Measurements from ENCODE around the gene UBASH3B.
A peak's percentile ranks its signal among the peaks of the same experiment; 100 is the strongest.
"Not testable (repeated sequence)": the region's sequence is repeated elsewhere in the genome, so short reads cannot be mapped to it uniquely, and the experiment has no call there.

UBASH3B gene

DNA sequence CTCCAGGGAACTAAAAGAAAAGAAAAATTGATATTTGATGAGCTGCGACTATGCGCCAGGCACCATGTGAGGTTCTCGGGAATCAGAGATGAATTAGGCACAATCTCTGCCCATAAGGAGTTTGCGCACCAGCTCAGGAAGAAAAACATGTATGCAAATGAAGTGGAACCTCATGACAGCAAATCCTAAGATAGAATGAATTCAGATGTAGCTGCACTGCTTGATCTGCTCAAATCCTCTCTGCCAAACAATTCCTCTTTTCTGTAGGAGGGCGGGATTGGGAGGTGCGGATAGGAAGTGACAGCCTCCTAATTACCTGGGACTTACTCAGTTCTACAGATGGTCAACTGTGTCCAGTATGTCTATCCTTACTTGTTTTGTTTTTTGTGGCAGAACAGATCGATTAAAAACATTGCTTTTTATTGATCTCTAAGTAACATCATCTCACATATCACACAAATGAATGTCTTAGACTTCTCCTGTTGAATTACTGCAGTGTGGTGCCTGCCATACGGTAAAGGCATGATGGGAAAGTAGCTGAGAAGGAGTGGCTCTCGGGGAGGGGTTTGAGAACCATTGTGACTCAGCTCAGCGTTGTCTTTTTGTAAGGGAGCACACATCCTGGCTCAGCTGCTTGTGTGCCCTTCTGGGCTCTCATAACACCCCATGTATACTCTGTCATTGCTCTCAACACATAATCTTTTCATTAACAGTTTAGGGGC lies 196.7 kb downstream of the UBASH3B start:
- peak overlapping the region; percentile 81 to 98 for H3K27ac Mint-ChIP-seq
- H3K36me3 Mint-ChIP-seq (ENCODE audit: insufficient read depth) = peaks cover 52% of the 10 kb centered on the region
- H3K4me3 Mint-ChIP-seq = peak overlapping the region; percentile 62 to 69

DNA sequence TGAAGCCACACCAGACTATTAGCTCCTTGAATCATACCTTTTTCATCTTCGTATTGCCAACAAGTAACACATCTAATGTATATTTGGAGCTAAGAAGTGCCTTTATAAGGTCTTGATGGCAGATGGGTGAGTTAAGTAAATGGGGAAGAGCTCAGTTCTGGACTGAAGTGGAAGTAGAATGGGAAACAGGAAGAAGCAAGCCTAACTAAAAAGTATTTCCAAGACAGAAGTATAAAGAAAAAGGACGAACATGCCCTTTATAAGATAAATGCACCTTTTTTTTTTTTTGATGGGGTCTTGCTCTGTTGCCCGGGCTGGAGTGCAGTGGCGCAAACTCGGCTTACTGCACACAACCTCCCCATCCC lies 197.3 kb downstream of the UBASH3B start:
- peak overlapping the region; percentile 62 to 69 for H3K4me3 Mint-ChIP-seq
- H3K36me3 Mint-ChIP-seq (ENCODE audit: insufficient read depth) = peaks cover 56% of the 10 kb centered on the region
- H3K27me3 Mint-ChIP-seq = no peaks in the 10 kb centered on the region
- no peaks in the 10 kb centered on the region for H3K9me3 Mint-ChIP-seq
- DNase-seq = no peak
- H3K27ac Mint-ChIP-seq = peak overlapping the region; percentile 81 to 98
- peaks cover 47 to 67% of the 10 kb centered on the region in 2 donors for H3K4me1 Mint-ChIP-seq (ENCODE audit: low read depth in 2 of 2)
- no peak for ATAC-seq (replicated peaks)

More for the DNA sequence above, 196.7 kb downstream of the UBASH3B start:
- DNase-seq = no peak
- Mint-ChIP-seq H3K4me1 (ENCODE audit: low read depth in 2 of 2) (peaks cover 51 to 68% of the 10 kb centered on the region in 2 donors), H3K27me3 (no peaks in the 10 kb centered on the region), H3K9me3 (no peaks in the 10 kb centered on the region)
- ATAC-seq (replicated peaks) = peak; percentile 6

GRCh38 chr11:122853261-122853660 lies 197.7 kb downstream of the UBASH3B start:
- no peaks in the 10 kb centered on the region for H3K27me3 Mint-ChIP-seq
- peaks cover 61% of the 10 kb centered on the region for H3K36me3 Mint-ChIP-seq (ENCODE audit: insufficient read depth)
- no peaks in the 10 kb centered on the region for H3K9me3 Mint-ChIP-seq
- peaks cover 45 to 64% of the 10 kb centered on the region in 2 donors for H3K4me1 Mint-ChIP-seq (ENCODE audit: low read depth in 2 of 2)
- no peak for ATAC-seq (replicated peaks)
- peak overlapping the region in 1 of 2 donors; percentile 17 for H3K4me3 Mint-ChIP-seq
- peak overlapping the region in 1 of 2 donors; percentile 36 for H3K27ac Mint-ChIP-seq
- no peak for DNase-seq

DNA sequence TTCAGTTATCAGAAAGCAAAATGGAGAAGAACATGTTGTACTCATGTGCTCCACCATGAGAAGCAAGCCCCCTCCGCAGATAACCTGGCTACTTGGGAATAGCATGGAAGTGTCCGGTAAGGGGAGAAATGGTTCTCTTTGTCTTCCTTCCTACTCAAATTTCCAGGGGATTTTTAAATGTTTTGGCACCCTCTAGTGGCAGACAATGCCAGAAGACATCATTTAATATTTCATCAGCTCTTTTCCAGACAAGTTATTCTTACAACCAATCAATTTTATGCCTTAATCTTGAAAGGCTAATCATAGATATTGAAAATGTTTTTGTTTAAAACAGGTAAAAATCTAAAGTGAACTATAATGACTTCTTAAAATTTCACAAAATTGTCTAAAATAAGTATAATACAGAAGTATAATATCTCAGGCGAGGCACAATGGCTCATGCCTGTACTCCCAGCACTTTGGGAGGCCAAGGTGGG lies 198.5 kb downstream of the UBASH3B start:
- no peak overlapping the region for H3K27ac Mint-ChIP-seq
- DNase-seq (peak; percentile 62 to 68 (median 67)), ATAC-seq (replicated peaks) (no peak)
- no peak overlapping the region for H3K4me3 Mint-ChIP-seq
- H3K36me3 Mint-ChIP-seq (ENCODE audit: insufficient read depth) = peaks cover 68% of the 10 kb centered on the region
- no peaks in the 10 kb centered on the region for H3K27me3 Mint-ChIP-seq
- H3K4me1 Mint-ChIP-seq (ENCODE audit: low read depth in 2 of 2) = peaks cover 41 to 56% of the 10 kb centered on the region in 2 donors
- no peaks in the 10 kb centered on the region for H3K9me3 Mint-ChIP-seq

- Mint-ChIP-seq H3K36me3 (ENCODE audit: insufficient read depth) (peaks cover 68% of the 10 kb centered on the region), H3K27ac (no peak overlapping the region), H3K27me3 (no peaks in the 10 kb centered on the region), H3K4me3 (no peak overlapping the region), H3K9me3 (no peaks in the 10 kb centered on the region), H3K4me1 (ENCODE audit: low read depth in 2 of 2) (peaks cover 6 to 12% of the 10 kb centered on the region in 2 donors)
- ATAC-seq (replicated peaks) (no peak), DNase-seq (no peak)
These were observed 206.1 kb downstream of the UBASH3B start for GRCh38 chr11:122861631-122862030.

GRCh38 chr11:122862091-122862490 lies 206.6 kb downstream of the UBASH3B start:
- no peak overlapping the region for H3K27ac Mint-ChIP-seq
- no peaks in the 10 kb centered on the region for H3K9me3 Mint-ChIP-seq
- ATAC-seq (replicated peaks) (no peak), DNase-seq (no peak)
- peaks cover 70% of the 10 kb centered on the region for H3K36me3 Mint-ChIP-seq (ENCODE audit: insufficient read depth)
- H3K27me3 Mint-ChIP-seq = no peaks in the 10 kb centered on the region
- H3K4me3 Mint-ChIP-seq = no peak overlapping the region
- peaks cover 2 to 7% of the 10 kb centered on the region in 2 donors for H3K4me1 Mint-ChIP-seq (ENCODE audit: low read depth in 2 of 2)

- Mint-ChIP-seq H3K27ac (peak overlapping the region; percentile 4 to 70), H3K36me3 (ENCODE audit: insufficient read depth) (peaks cover 72% of the 10 kb centered on the region)
- H3K9me3 Mint-ChIP-seq; H3K4me3 Mint-ChIP-seq; H3K4me1 Mint-ChIP-seq (ENCODE audit: low read depth in 2 of 2); ATAC-seq (replicated peaks); H3K27me3 Mint-ChIP-seq; DNase-seq: not testable (repeated sequence)
These were observed 207.6 kb downstream of the UBASH3B start for GRCh38 chr11:122863154-122863553.

GRCh38 chr11:122863704-122864326 lies 208.3 kb downstream of the UBASH3B start:
- H3K9me3 Mint-ChIP-seq = no peaks in the 10 kb centered on the region
- peaks cover 1 to 7% of the 10 kb centered on the region in 2 donors for H3K4me1 Mint-ChIP-seq (ENCODE audit: low read depth in 2 of 2)
- H3K27me3 Mint-ChIP-seq = no peaks in the 10 kb centered on the region
- ATAC-seq (replicated peaks) = no peak
- H3K27ac Mint-ChIP-seq = peak overlapping the region in 1 of 2 donors; percentile 72
- H3K36me3 Mint-ChIP-seq (ENCODE audit: insufficient read depth) = peaks cover 71% of the 10 kb centered on the region
- DNase-seq = peak in 2 of 3 experiments; percentile 17 to 27
- H3K4me3 Mint-ChIP-seq = no peak overlapping the region
